Adrenal gland (tissue), 5 donors: ENCODE measurements around the gene OR10T2.

Experiments
- CTCF ChIP-seq, 6 experiments: fragments of 450-650 bp in 4 of 6; fragments of 200-600 bp in 2 of 6; sonication (generic) in 1 of 6; IDR thresholded peaks; 1 replicate in 5 of 6; 2 replicates in 1 of 6; pipeline versions ENCODE4 v1.5.1 to v1.8.0; 2016 to 2021; ENCODE audit warnings: antibody characterized with exemption in 6 of 6, mild to moderate bottlenecking in 2 of 6, moderate library complexity in 1 of 6
- POLR2A ChIP-seq, 2 donors: fragments of 450-650 bp; IDR thresholded peaks; one replicate each; pipeline ENCODE4 v1.6.1; 2017; ENCODE audit warnings: antibody characterized with exemption in 2 of 2, mild to moderate bottlenecking in 2 of 2, moderate library complexity in 1 of 2
- donor health status: DM: no; HTN: no; CAD: no.

DNA sequence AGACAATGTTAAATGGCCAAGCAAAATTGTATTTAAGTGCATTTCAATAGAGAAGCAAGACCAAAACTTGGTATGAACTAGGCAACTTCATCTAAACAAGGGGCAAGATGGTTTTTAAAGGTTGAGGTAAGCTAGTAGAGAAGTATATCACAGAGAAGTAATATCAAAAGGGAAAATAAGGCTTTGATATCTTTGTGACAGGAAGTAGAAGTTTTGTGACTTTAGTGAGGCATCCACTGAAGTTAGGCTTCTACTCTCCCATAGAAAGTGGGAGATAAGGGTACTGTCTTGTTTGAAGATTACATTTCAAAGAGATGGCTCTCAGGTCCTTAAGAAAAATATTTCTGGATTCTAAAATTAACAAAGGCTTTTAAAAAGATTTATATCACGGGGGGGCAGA is 8.9 kb downstream of the OR10T2 start:
- TF ChIP-seq CTCF (IDR thresholded peaks at IDR 0.05) (no peak), POLR2A (IDR thresholded peaks at IDR 0.05) (no peak)
